Measurements from ENCODE around the gene SLC38A10. TPM values are rescaled to one million over a fixed set of nuclear protein-coding genes. Genes with fewer than 3 reads are reported as not detected.

SLC38A10 gene
- 100 to 1,000 TPM; 126 to 206 (median 169) TPM for total RNA-seq

GRCh38 chr17:81295031-81295675, at the start of gene SLC38A10:
TSS of gene SLC38A10 (minus strand) at chr17:81295307. CDS start at chr17:81294921, 386 bp downstream.
- H3K4me1 ChIP-seq = peaks cover 0 to 33% (median 0%) of the 10 kb centered on the region in 4 donors
- TF ChIP-seq CTCF (IDR thresholded peaks at IDR 0.05) = peak in 2 of 6 experiments; percentile 4 to 8
- peak; percentile 94 to 98 for TF ChIP-seq POLR2A (IDR thresholded peaks at IDR 0.05)
- H3K9me3 ChIP-seq = no peaks in the 10 kb centered on the region
- DNase-seq = peak; percentile 93 to 97 (median 97)
- H3K27me3 ChIP-seq = no peaks in the 10 kb centered on the region
- H3K36me3 ChIP-seq = peaks cover 0 to 8% (median 0%) of the 10 kb centered on the region in 3 donors
- H3K4me3 ChIP-seq = peak within 1 kb of the TSS; percentile 80 to 99 (median 90)
- H3K27ac ChIP-seq = peak within 1 kb of the TSS; percentile 93 to 99 (median 95)

- TF ChIP-seq CTCF (IDR thresholded peaks at IDR 0.05) (no peak), POLR2A (IDR thresholded peaks at IDR 0.05) (no peak)
- no peaks in the 10 kb centered on the region for H3K36me3 ChIP-seq
- H3K4me3 ChIP-seq = peak overlapping the region; percentile 55 to 89 (median 75)
- H3K9me3 ChIP-seq = no peaks in the 10 kb centered on the region
- peak overlapping the region; percentile 71 to 100 (median 94) for H3K27ac ChIP-seq
- DNase-seq = peak in 2 of 3 donors; percentile 45 to 59
- peaks cover 11 to 57% (median 21%) of the 10 kb centered on the region in 4 donors for H3K4me1 ChIP-seq
- no peaks in the 10 kb centered on the region for H3K27me3 ChIP-seq
Measured at GRCh38 chr17:81342269-81343070, 47.4 kb upstream of the SLC38A10 start.

- H3K9me3 ChIP-seq = no peaks in the 10 kb centered on the region
- H3K4me3 ChIP-seq = peak overlapping the region; percentile 14 to 89 (median 75)
- no peaks in the 10 kb centered on the region for H3K36me3 ChIP-seq
- no peaks in the 10 kb centered on the region for H3K27me3 ChIP-seq
- peak in 2 of 3 donors; percentile 43 to 66 for DNase-seq
- TF ChIP-seq POLR2A (IDR thresholded peaks at IDR 0.05) (no peak), CTCF (IDR thresholded peaks at IDR 0.05) (no peak)
- peak overlapping the region; percentile 65 to 100 (median 94) for H3K27ac ChIP-seq
- H3K4me1 ChIP-seq = peaks cover 11 to 61% (median 21%) of the 10 kb centered on the region in 4 donors
Measured at GRCh38 chr17:81341516-81342268, 46.6 kb upstream of the SLC38A10 start.

- TF ChIP-seq CTCF (IDR thresholded peaks at IDR 0.05) = no peak
- no peak for TF ChIP-seq POLR2A (IDR thresholded peaks at IDR 0.05)
- peak overlapping the region; percentile 65 to 100 (median 94) for H3K27ac ChIP-seq
- H3K36me3 ChIP-seq = no peaks in the 10 kb centered on the region
- no peaks in the 10 kb centered on the region for H3K9me3 ChIP-seq
- DNase-seq = peak in 2 of 3 donors; percentile 47 to 53
- H3K4me3 ChIP-seq = peak overlapping the region; percentile 14 to 89 (median 50)
- peaks cover 11 to 62% (median 17%) of the 10 kb centered on the region in 4 donors for H3K4me1 ChIP-seq
- H3K27me3 ChIP-seq = no peaks in the 10 kb centered on the region
Measured at GRCh38 chr17:81340607-81341515, 45.8 kb upstream of the SLC38A10 start.
